Measurements from ENCODE around the gene PTPRS.

The PTPRS gene

GRCh38 chr19:5354403-5354802 is 13.8 kb upstream of the PTPRS start:
- DNase-seq = no peak

- DNase-seq = no peak
Observed at GRCh38 chr19:5352229-5352763, 11.7 kb upstream of the PTPRS start.

GRCh38 chr19:5351731-5352228 is 11.2 kb upstream of the PTPRS start:
- DNase-seq = no peak

GRCh38 chr19:5349041-5349440 is 8.4 kb upstream of the PTPRS start:
- no peak for DNase-seq

GRCh38 chr19:5345895-5346386 is 5.3 kb upstream of the PTPRS start:
- no peak for DNase-seq

- no peak for DNase-seq
Observed at GRCh38 chr19:5343848-5344247, 3.2 kb upstream of the PTPRS start.

GRCh38 chr19:5342573-5343201 is 2.1 kb upstream of the PTPRS start:
- DNase-seq = no peak

GRCh38 chr19:5341981-5342380 is 1.4 kb upstream of the PTPRS start:
- no peak for DNase-seq

- no peak for DNase-seq
Observed at GRCh38 chr19:5341448-5341820, 822 bp upstream of the PTPRS start.

- no peak for DNase-seq
Observed at GRCh38 chr19:5339950-5340636, 519 bp downstream of the PTPRS start.

GRCh38 chr19:5339198-5339949 is 1.2 kb downstream of the PTPRS start:
- no peak for DNase-seq

- DNase-seq = no peak
Observed at GRCh38 chr19:5338656-5339197, 1.9 kb downstream of the PTPRS start.

GRCh38 chr19:5337708-5338655 is 2.6 kb downstream of the PTPRS start:
- DNase-seq = no peak

GRCh38 chr19:5337126-5337525 is 3.5 kb downstream of the PTPRS start:
- DNase-seq = no peak

- DNase-seq = no peak
Observed at GRCh38 chr19:5336195-5336965, 4.2 kb downstream of the PTPRS start.

- no peak for DNase-seq
Observed at GRCh38 chr19:5335593-5335992, 5.0 kb downstream of the PTPRS start.

GRCh38 chr19:5334824-5335500 is 5.7 kb downstream of the PTPRS start:
- DNase-seq = no peak

GRCh38 chr19:5334366-5334739 is 6.3 kb downstream of the PTPRS start:
- no peak for DNase-seq

GRCh38 chr19:5333581-5334365 is 6.8 kb downstream of the PTPRS start:
- DNase-seq = no peak

- DNase-seq = no peak
Observed at GRCh38 chr19:5332501-5332900, 8.1 kb downstream of the PTPRS start.

All from CD4-positive, alpha-beta T cell treated with Interleukin-17A for 1 hour (primary cell).